22Rv1 (cell line): ENCODE measurements around the gene MRPL1.

Experiments used
- ZFX ChIP-seq: fragments of 450-650 bp; IDR thresholded peaks from 2 replicates; pipeline ENCODE4 v1.6.1; 2017; ENCODE audit warnings: antibody characterized with exemption, borderline replicate concordance
- TF ChIP-seq, protein P1 (sequence below): fragments of 450-650 bp; IDR thresholded peaks from 2 replicates; pipeline ENCODE4 v1.5.1; 2017; ENCODE audit warnings: mild to moderate bottlenecking

DNA sequence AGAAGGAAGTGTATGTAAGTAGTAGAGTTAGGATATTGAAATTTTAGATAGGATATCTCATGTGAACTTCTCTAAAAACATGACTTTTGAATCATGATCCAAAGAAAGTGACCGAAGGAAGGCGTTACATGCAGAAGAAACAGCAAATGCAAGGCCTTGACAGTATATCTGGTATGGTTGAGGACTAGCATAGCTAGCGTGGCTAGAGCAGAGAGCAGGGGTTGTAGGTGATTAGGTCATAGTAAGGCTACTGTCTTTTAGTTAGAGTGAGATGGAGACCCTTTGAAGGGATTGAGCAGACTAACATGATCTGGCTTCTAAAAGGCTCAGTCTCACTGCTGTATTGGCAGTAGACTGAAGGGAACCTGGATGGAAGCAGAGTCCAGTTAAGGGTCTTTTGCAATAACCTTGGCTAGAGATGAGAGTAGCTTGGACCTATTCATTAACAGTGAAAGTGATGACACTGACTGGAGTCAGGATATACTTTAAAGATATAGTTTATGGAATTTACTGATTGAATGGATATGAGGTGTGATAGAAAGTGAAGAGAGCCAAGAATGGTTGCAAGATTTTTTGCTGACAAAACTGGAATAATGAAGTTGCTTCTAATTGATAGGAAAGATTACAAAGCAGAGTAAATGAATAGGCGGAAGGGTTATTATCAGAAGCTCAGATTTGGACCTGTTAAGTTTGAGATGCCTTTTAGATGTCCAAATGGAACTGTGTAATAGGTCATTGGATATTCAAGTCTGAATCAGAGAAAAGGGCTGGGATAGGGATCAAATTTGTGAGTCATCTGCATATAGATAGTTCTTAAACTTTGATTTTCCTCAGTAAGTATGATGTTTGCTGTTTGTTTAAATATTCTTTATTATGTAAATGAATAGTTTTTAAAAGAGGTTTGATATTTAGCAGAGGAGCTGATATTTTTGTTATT is 59.8 kb downstream of the MRPL1 start:
- TF ChIP-seq, protein P1, sequence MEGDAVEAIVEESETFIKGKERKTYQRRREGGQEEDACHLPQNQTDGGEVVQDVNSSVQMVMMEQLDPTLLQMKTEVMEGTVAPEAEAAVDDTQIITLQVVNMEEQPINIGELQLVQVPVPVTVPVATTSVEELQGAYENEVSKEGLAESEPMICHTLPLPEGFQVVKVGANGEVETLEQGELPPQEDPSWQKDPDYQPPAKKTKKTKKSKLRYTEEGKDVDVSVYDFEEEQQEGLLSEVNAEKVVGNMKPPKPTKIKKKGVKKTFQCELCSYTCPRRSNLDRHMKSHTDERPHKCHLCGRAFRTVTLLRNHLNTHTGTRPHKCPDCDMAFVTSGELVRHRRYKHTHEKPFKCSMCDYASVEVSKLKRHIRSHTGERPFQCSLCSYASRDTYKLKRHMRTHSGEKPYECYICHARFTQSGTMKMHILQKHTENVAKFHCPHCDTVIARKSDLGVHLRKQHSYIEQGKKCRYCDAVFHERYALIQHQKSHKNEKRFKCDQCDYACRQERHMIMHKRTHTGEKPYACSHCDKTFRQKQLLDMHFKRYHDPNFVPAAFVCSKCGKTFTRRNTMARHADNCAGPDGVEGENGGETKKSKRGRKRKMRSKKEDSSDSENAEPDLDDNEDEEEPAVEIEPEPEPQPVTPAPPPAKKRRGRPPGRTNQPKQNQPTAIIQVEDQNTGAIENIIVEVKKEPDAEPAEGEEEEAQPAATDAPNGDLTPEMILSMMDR = no peak
- no peak for TF ChIP-seq ZFX
